Nephron progenitor cell (in vitro differentiated cells): ENCODE results near the gene COL5A1.

Source experiments
- DNase-seq: peaks from one replicate; pipeline ENCODE4 v3.0.0; 2021
- H3K27ac Mint-ChIP-seq: 2 replicates; pipeline ENCODE4 v1.8.0; 2021; ENCODE audit warnings: mild to moderate bottlenecking, moderate library complexity, mixed read lengths
- H3K27me3 Mint-ChIP-seq: 2 replicates; pipeline ENCODE4 v1.8.0; 2021; ENCODE audit warnings: mild to moderate bottlenecking, low read depth, mixed read lengths; ENCODE audit not compliant: poor library complexity
- H3K36me3 Mint-ChIP-seq: 2 replicates; pipeline ENCODE4 v1.8.0; 2021; ENCODE audit warnings: low read depth, mixed read lengths
- H3K4me1 Mint-ChIP-seq: 2 replicates; pipeline ENCODE4 v1.8.0; 2021; ENCODE audit warnings: mixed read lengths
- H3K4me3 Mint-ChIP-seq: 2 replicates; pipeline ENCODE4 v1.8.0; 2021; ENCODE audit warnings: mild to moderate bottlenecking, moderate library complexity, mixed read lengths
- H3K9me3 Mint-ChIP-seq: 2 replicates; pipeline ENCODE4 v1.8.0; 2021; ENCODE audit warnings: mild to moderate bottlenecking, moderate library complexity, mixed read lengths
- TF ChIP-seq, protein P1 (sequence below): fragments of 200-600 bp; sonication (generic); IDR thresholded peaks from 2 replicates; pipeline ENCODE4 v1.5.0; 2021; ENCODE audit warnings: antibody characterized with exemption

Gene COL5A1

DNA sequence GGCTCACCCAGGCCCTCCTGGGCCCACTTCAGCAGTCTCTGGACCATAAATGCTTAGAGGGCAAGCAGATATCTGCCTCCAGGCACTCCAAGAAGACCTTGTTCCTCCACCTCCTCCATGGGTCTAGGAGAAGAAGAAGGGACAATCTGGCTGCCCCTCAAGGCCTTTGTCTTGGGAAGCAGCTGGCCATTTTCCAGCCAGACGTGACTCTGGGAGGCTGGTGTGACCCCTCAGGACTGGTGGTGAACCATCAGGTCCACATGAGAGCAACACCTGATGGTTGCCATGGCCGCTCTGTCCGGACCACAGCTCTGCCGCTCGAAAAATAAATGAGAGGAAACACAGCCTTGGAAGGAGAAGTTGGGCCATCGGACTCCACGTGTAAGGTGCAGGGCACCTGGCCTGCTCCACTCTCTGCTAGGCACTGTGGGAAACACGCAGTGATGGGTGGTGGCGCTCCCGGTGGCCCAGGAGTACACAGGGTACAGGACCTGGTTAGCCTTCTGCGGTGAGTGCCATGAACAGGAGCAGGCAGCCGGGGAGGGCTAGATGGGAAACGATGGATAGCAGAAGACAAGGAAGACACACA is 3.0 kb upstream of the COL5A1 start:
- H3K9me3 Mint-ChIP-seq: no peaks in the 10 kb centered on the region
- H3K27me3 Mint-ChIP-seq: peaks cover 7% of the 10 kb centered on the region
- H3K4me3 Mint-ChIP-seq: no peak overlapping the region
- no peak for DNase-seq
- peaks cover 67% of the 10 kb centered on the region for H3K4me1 Mint-ChIP-seq
- H3K36me3 Mint-ChIP-seq: no peaks in the 10 kb centered on the region
- TF ChIP-seq, protein P1, sequence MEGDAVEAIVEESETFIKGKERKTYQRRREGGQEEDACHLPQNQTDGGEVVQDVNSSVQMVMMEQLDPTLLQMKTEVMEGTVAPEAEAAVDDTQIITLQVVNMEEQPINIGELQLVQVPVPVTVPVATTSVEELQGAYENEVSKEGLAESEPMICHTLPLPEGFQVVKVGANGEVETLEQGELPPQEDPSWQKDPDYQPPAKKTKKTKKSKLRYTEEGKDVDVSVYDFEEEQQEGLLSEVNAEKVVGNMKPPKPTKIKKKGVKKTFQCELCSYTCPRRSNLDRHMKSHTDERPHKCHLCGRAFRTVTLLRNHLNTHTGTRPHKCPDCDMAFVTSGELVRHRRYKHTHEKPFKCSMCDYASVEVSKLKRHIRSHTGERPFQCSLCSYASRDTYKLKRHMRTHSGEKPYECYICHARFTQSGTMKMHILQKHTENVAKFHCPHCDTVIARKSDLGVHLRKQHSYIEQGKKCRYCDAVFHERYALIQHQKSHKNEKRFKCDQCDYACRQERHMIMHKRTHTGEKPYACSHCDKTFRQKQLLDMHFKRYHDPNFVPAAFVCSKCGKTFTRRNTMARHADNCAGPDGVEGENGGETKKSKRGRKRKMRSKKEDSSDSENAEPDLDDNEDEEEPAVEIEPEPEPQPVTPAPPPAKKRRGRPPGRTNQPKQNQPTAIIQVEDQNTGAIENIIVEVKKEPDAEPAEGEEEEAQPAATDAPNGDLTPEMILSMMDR: no peak
- H3K27ac Mint-ChIP-seq: no peak overlapping the region

DNA sequence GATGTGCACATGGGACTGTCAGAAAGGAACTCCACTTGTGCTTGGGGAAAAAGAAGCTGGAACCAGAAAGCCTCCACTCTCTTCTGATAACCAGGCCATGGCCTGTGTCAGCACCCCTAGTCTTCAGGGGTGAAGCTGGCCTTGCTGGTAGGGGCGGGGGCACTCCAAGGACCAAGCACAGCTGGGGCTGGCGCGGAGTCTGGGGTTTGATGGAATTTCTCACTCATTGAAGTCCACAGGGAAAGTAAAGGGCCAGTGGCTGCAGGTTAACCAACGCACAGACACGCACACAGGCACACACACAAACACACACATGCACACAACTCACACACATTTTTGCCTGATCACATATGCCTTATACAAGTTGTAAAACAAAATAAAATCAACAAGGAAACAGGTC is 1.6 kb upstream of the COL5A1 start:
- H3K4me3 Mint-ChIP-seq: peak overlapping the region; percentile 76
- TF ChIP-seq, protein P1: no peak
- no peak for DNase-seq
- H3K27me3 Mint-ChIP-seq: peaks cover 10% of the 10 kb centered on the region
- peaks cover 73% of the 10 kb centered on the region for H3K4me1 Mint-ChIP-seq
- no peaks in the 10 kb centered on the region for H3K36me3 Mint-ChIP-seq
- H3K9me3 Mint-ChIP-seq: no peaks in the 10 kb centered on the region
- no peak overlapping the region for H3K27ac Mint-ChIP-seq

DNA sequence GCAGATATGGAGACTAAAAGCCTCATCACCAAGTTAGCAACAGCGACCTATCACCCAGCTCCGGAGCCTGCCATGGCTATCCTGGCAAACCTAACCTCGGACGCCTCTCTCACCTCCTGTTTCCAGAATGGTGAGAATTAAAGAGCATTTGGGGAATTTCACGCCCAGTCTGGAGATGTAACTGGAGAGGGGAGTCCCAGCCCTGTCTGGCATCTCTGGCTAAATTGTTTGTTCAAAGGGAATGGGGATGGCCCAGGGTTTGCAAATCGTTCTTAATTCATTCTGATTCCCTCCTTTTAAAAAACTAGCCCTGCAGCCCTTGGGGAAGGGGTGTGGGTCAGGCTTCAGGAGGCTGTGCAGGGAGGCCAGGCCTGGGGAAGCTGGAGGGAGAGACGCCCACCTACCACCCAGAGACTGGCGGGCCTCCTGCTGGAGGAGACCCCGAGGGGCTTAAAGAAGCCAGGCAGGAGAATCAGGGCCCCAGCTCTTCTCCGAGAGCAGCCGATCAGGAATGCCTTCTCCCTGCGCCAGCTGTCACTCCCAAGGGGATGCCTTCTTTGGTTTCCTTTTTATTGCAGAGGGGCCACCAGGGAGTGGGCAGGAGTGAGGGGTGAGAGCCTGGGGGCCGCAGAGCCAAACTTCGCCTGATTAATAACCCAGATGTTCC is 964 bp upstream of the COL5A1 start:
- Mint-ChIP-seq H3K36me3 (no peaks in the 10 kb centered on the region), H3K27me3 (peaks cover 10% of the 10 kb centered on the region), H3K27ac (peak overlapping the region; percentile 75), H3K9me3 (no peaks in the 10 kb centered on the region), H3K4me3 (peak overlapping the region; percentile 76), H3K4me1 (peaks cover 73% of the 10 kb centered on the region)
- DNase-seq: peak; percentile 55
- TF ChIP-seq, protein P1: no peak

- TF ChIP-seq, protein P1: no peak
- Mint-ChIP-seq H3K27me3 (peaks cover 10% of the 10 kb centered on the region), H3K9me3 (no peaks in the 10 kb centered on the region), H3K4me3 (peak overlapping the region; percentile 85), H3K36me3 (no peaks in the 10 kb centered on the region), H3K27ac (no peak overlapping the region), H3K4me1 (peaks cover 74% of the 10 kb centered on the region)
- peak; percentile 50 for DNase-seq
These were observed 384 bp downstream of the COL5A1 start for GRCh38 chr9:134641990-134642384.

DNA sequence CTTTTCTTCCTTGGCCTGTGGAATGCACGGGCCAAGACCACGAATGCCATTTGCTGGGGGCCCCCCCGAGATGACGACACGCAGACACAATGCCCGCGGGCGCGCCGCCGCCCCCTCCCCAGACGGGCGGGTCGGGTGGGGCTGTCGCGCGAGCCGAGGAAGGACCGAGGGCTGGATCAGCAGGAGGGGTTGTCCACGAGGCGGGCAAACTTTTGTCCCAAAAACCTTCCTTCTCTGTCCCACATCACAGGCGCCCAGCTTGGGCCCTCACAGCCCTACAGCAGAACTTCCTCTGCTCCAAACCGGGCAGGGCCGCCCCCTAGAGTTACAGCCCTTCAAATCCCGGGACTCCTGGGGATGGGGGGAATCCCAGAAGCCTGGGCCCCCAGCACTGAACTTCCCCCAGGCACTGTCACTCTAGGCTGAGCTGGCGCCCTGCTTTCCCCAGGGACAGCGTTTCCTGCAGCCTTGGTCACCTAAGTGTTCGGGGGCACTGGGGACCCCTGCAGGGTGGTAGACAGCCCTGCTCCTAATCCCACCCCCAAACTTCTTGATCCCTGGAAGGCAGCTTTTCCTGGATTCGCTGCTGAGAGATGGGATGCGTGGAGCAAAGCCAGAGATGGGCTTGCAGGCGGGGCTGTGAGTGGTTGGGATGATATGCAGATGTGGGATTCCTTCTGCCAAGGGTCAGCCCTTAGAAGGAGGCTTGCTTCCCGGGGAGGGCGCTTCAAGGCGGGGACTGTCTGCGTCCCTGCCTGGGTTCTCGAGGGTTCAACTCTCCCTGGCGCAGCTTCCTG is 980 bp downstream of the COL5A1 start:
- H3K36me3 Mint-ChIP-seq: no peaks in the 10 kb centered on the region
- TF ChIP-seq, protein P1: no peak
- H3K4me1 Mint-ChIP-seq: peaks cover 74% of the 10 kb centered on the region
- peaks cover 10% of the 10 kb centered on the region for H3K27me3 Mint-ChIP-seq
- H3K9me3 Mint-ChIP-seq: no peaks in the 10 kb centered on the region
- DNase-seq: peak; percentile 52
- H3K4me3 Mint-ChIP-seq: peak overlapping the region; percentile 85
- no peak overlapping the region for H3K27ac Mint-ChIP-seq
